Measurements from ENCODE around the gene CDIPT. TPM values are rescaled to one million over a fixed set of nuclear protein-coding genes. Genes with fewer than 3 reads are reported as not detected.

The CDIPT gene
- total and polyA plus RNA-seq, 2 experiments from 2014 or later, result 126 to 181 TPM

- peak; percentile 89 for DNase-seq
- peak overlapping the region; percentile 76 for H3K4me2 ChIP-seq (ENCODE audit: unreplicated experiment)
- TF ChIP-seq EZH2 (IDR thresholded peaks at IDR 0.05; ENCODE audit: insufficient read depth, poor library complexity, severe bottlenecking) (no peak), EZH2phosphoT487 (IDR thresholded peaks at IDR 0.05; ENCODE audit: insufficient read depth, low read depth) (no peak)
- H3K27ac ChIP-seq, result peak overlapping the region; percentile 93
- in situ Hi-C loops (cut with MboI), result no loop called here
- H3K9me2 ChIP-seq (ENCODE audit: insufficient read depth), result no peaks in the 10 kb centered on the region
- H3K36me3 ChIP-seq (ENCODE audit: low read depth), result no peaks in the 10 kb centered on the region
- H3F3A ChIP-seq (ENCODE audit: insufficient read depth), result peaks cover 46% of the 10 kb centered on the region
- H4K20me1 ChIP-seq (ENCODE audit: insufficient read depth), result no peaks in the 10 kb centered on the region
- H3K4me3 ChIP-seq, result peak overlapping the region; percentile 47
- H3K79me2 ChIP-seq (ENCODE audit: insufficient read depth), result peaks cover 99% of the 10 kb centered on the region
- peaks cover 49% of the 10 kb centered on the region for H3K4me1 ChIP-seq (ENCODE audit: insufficient read depth)
- peak overlapping the region; percentile 58 for H3K9ac ChIP-seq
- no peaks in the 10 kb centered on the region for H3K9me3 ChIP-seq (ENCODE audit: low read depth)
- WGBS, 2 experiments (ENCODE audit: low coverage in 1 of 2, low lambda C conversion rate in 2 of 2, missing lambda C conversion rate in 2 of 2), result 16 to 22% methylated on average over 10 of the region's 10 CpGs
- no peak overlapping the region for H2AFZ ChIP-seq
- no peaks in the 10 kb centered on the region for H3K27me3 ChIP-seq (replicated peaks; ENCODE audit: insufficient read depth)
These were observed 37.6 kb downstream of the CDIPT start for GRCh38 chr16:29825145-29826044.

DNA sequence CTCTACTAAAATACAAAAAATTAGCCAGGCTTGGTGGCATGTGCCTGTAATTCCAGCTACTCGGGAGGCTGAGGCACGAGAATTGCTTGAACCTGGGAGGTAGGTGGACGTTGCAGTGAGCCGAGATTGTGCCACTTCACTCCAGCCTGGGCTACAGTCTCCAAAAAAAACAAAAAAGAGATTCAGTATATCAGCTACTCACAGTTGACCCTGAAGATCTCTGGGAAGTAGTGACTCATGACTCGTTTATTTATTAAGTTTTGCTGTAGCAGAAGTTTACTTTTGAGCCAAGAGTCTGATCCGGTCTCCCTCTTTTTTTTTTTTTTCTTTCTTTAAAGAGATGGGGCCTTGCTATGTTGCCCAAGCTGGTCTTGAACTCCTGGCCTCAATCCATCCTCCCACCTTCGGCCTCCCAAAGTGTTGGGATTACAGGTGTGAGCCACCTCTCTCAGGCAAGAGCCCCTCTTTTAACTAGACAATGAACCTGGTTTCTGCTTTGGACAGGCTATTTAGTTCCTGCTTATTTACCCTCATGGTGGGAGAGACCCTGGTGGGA, 38.4 kb downstream of the CDIPT start:
- TF ChIP-seq EZH2 (IDR thresholded peaks at IDR 0.05; ENCODE audit: insufficient read depth, poor library complexity, severe bottlenecking) (no peak), EZH2phosphoT487 (IDR thresholded peaks at IDR 0.05; ENCODE audit: insufficient read depth, low read depth) (no peak)
- H2AFZ ChIP-seq, result no peak overlapping the region
- WGBS, 2 experiments (ENCODE audit: low coverage in 1 of 2, low lambda C conversion rate in 2 of 2, missing lambda C conversion rate in 2 of 2), result 0 to 1% methylated on average over 7 of the region's 7 CpGs

DNA sequence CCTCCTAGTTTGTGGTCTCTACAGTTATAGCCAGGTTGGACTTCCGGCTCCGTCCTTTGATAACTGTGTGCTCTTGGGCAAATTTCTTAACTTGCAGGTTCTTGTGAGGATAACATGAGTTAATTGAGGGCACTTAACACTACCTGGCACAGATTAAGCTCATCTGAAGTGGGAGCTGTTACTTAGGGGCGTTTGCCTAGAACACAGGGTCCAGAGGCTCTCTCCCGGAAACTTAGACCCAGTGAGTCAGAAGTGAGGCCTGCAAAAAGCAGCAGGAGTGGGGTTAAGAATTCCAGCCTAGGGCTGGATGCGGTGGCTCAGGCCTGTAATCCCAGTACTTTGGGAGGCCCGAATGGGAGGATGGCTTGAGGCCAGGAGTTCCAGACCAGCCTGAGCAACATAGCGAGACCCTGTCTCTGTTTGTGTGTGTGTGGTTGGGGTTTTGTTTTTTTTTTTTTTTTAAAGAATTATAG, 41.3 kb downstream of the CDIPT start:
- H3K79me2 ChIP-seq (ENCODE audit: insufficient read depth), result peaks cover 99% of the 10 kb centered on the region
- 1 to 4% methylated on average over 7 of the region's 7 CpGs for WGBS, 2 experiments (ENCODE audit: low coverage in 1 of 2, low lambda C conversion rate in 2 of 2, missing lambda C conversion rate in 2 of 2)
- H3K9ac ChIP-seq, result peak overlapping the region; percentile 88
- in situ Hi-C loops (cut with MboI), result no loop called here
- H2AFZ ChIP-seq, result peak overlapping the region; percentile 21; the same call in 1 of the 2 replicates
- H3K4me1 ChIP-seq (ENCODE audit: insufficient read depth), result peaks cover 57% of the 10 kb centered on the region
- peaks cover 53% of the 10 kb centered on the region for H3F3A ChIP-seq (ENCODE audit: insufficient read depth)
- no peak for TF ChIP-seq EZH2phosphoT487 (IDR thresholded peaks at IDR 0.05; ENCODE audit: insufficient read depth, low read depth)
- no peak for TF ChIP-seq EZH2 (IDR thresholded peaks at IDR 0.05; ENCODE audit: insufficient read depth, poor library complexity, severe bottlenecking)
- peak overlapping the region; percentile 99 for H3K4me2 ChIP-seq (ENCODE audit: unreplicated experiment)
- no peaks in the 10 kb centered on the region for H4K20me1 ChIP-seq (ENCODE audit: insufficient read depth)
- H3K9me3 ChIP-seq (ENCODE audit: low read depth), result no peaks in the 10 kb centered on the region
- peak overlapping the region; percentile 100 for H3K4me3 ChIP-seq
- H3K9me2 ChIP-seq (ENCODE audit: insufficient read depth), result no peaks in the 10 kb centered on the region
- H3K27me3 ChIP-seq (replicated peaks; ENCODE audit: insufficient read depth), result no peaks in the 10 kb centered on the region
- peak overlapping the region; percentile 93 for H3K27ac ChIP-seq
- H3K36me3 ChIP-seq (ENCODE audit: low read depth), result no peaks in the 10 kb centered on the region
- DNase-seq, result peak; percentile 90

More for the DNA sequence above, 38.4 kb downstream of the CDIPT start:
- Histone ChIP-seq H3K9me3 (ENCODE audit: low read depth) (no peaks in the 10 kb centered on the region), H3K79me2 (ENCODE audit: insufficient read depth) (peaks cover 99% of the 10 kb centered on the region), H3F3A (ENCODE audit: insufficient read depth) (peaks cover 51% of the 10 kb centered on the region), H3K27me3 (replicated peaks; ENCODE audit: insufficient read depth) (no peaks in the 10 kb centered on the region), H3K9ac (peak overlapping the region; percentile 58), H3K27ac (peak overlapping the region; percentile 93), H3K36me3 (ENCODE audit: low read depth) (no peaks in the 10 kb centered on the region), H4K20me1 (ENCODE audit: insufficient read depth) (no peaks in the 10 kb centered on the region), H3K4me1 (ENCODE audit: insufficient read depth) (peaks cover 49% of the 10 kb centered on the region), H3K4me3 (peak overlapping the region; percentile 47), H3K4me2 (ENCODE audit: unreplicated experiment) (peak overlapping the region; percentile 76), H3K9me2 (ENCODE audit: insufficient read depth) (no peaks in the 10 kb centered on the region)
- DNase-seq, result peak; percentile 82
- in situ Hi-C loops (cut with MboI), result no loop called here

DNA sequence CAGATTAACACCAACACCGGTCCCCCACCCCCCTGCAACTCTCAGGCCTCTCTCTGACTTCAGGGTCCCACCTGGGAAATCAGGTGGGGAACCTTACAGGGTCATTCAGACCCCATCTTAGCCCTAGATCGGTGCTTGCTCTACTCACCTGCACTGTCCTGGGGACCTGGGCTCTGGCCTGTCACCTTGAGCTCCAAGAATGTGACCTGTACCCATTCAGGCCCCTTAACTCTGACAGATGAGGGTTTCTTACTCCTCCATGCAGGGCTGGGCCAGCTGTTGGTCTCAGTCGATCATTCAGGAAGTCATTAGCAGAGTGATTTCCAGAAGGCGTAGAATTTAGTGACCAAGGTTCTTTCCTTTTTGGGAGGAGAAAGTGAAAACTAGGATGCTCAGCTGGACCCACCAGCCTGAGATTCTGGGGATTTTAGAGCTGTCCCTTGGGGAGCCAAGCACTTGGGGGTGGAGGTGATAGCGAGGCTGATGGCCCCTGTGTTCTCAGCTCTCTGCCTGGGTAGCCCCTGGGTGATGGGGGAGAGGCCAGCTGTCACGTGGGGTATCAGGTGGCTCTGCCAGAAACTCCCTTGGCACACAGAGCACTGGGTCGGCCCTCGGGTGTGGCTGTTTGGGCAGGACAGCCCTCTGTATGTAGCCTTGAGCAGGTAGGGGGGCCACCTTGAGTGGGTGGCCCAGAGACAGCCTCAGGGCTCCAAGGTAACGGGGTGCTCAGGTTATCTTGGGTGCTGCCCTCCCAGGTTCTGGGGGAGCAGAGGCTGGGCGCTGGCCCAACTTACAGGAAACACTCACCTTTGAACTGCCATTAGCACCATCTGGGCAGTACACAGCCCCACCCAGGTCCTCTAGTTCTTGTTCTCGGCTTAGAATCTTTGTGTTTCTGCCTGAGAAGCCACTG, 42.0 kb downstream of the CDIPT start:
- Histone ChIP-seq H3K4me3 (peak overlapping the region; percentile 100), H4K20me1 (ENCODE audit: insufficient read depth) (no peaks in the 10 kb centered on the region), H3K4me2 (ENCODE audit: unreplicated experiment) (peak overlapping the region; percentile 99), H3K9ac (peak overlapping the region; percentile 88), H3K9me2 (ENCODE audit: insufficient read depth) (no peaks in the 10 kb centered on the region), H3K9me3 (ENCODE audit: low read depth) (no peaks in the 10 kb centered on the region), H3K36me3 (ENCODE audit: low read depth) (no peaks in the 10 kb centered on the region), H3K27ac (peak overlapping the region; percentile 93), H3K79me2 (ENCODE audit: insufficient read depth) (peaks cover 92% of the 10 kb centered on the region), H2AFZ (peak overlapping the region; percentile 58; the same call in 1 of the 2 replicates), H3F3A (ENCODE audit: insufficient read depth) (peaks cover 53% of the 10 kb centered on the region), H3K27me3 (replicated peaks; ENCODE audit: insufficient read depth) (no peaks in the 10 kb centered on the region), H3K4me1 (ENCODE audit: insufficient read depth) (peaks cover 53% of the 10 kb centered on the region)
- WGBS, 2 experiments (ENCODE audit: low coverage in 1 of 2, low lambda C conversion rate in 2 of 2, missing lambda C conversion rate in 2 of 2), result 6 to 7% methylated on average over 11 of the region's 11 CpGs
- TF ChIP-seq EZH2phosphoT487 (IDR thresholded peaks at IDR 0.05; ENCODE audit: insufficient read depth, low read depth), result no peak
- no peak for TF ChIP-seq EZH2 (IDR thresholded peaks at IDR 0.05; ENCODE audit: insufficient read depth, poor library complexity, severe bottlenecking)
- in situ Hi-C loops (cut with MboI), result no loop called here
- peak; percentile 60 for DNase-seq
